Stimulated activated naive CD4-positive, alpha-beta T cell (primary cell): Measurements from ENCODE around the gene TNFAIP3.
A peak's percentile ranks its signal among the peaks of the same experiment; 100 is the strongest.

Source experiments
- DNase-seq, 6 experiments: peaks; one replicate each; lab custom pipeline; 2025; lab: John Stamatoyannopoulos, UW

Gene TNFAIP3

DNA sequence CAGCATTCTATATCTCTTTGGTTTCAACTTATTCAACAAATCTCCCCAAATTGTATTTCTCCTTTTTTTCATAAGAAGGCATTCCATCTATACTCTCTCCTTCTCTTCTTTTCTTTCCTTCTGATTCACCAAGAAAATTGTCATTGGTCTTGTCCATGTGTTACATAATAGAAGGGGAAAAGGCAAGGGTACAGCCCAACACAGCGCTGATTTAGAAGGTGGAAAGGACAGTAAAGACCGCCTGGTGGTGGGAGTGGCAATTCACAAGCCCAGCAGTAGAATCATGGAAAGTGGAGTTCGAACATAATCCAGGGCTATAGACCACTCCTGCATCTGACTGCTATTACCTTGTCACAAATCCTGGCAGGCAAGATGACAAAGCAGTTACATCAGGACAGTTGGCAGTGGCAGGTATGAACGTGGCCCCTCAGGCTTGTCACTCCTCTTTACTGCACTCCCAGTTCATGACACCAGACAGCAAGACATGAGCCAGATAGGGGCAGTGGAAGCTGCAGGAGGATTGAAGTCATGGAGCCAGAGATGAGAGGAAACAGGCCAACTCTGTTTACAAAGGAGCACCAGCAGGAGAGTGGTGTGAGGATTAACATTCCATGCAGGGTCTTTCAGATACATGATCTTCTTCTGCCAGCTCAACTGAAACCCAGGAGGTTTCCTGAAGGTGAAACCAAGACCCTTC is 2.1 kb upstream of the TNFAIP3 start:
- DNase-seq, result no peak

- DNase-seq, result peak in 2 of 6 experiments; percentile 28 to 31
Measured at GRCh38 chr6:137866200-137866913, 702 bp upstream of the TNFAIP3 start.

- DNase-seq, result peak; percentile 43 to 80 (median 56)
Measured at GRCh38 chr6:137867685-137868509, 838 bp downstream of the TNFAIP3 start.

DNA sequence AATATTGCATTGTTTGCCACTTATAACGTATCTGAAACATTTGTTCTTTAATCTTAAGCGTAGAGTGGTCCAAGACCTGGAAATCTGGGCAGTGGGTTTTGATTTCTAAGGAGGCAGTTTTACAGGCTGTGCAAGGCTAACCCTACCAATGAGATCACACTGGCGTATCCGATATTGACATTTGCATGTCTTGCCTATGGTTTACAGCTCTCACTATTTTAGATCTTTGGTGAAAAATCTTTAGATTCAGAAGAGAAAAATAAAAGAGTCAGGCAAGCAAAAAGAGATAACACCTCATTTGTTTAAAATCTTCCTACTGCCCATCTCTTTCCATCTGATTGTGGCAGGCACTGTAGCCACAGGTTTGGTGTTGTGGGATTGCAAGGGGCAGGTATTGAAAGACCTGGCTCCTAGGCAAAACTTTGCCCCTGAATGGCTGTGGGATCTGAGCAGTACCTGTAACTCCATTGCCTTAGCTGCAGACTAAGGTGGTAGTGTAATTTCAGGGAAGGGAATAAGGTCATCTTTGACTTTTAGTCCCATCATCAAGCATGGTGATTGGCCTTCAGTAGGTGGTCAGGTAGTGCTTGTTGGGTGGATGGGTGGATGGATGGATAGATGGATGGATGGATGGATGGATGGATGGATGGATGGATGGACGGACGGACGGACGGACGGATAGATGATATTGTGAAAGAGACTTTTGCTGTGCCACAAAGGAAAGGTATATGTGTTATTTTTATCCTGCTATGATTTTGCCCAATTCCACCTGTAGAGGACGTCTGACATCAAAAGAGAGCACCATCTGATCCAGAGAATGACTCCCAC is 1.9 kb downstream of the TNFAIP3 start:
- DNase-seq, result peak in 2 of 6 experiments; percentile 54 to 59

DNA sequence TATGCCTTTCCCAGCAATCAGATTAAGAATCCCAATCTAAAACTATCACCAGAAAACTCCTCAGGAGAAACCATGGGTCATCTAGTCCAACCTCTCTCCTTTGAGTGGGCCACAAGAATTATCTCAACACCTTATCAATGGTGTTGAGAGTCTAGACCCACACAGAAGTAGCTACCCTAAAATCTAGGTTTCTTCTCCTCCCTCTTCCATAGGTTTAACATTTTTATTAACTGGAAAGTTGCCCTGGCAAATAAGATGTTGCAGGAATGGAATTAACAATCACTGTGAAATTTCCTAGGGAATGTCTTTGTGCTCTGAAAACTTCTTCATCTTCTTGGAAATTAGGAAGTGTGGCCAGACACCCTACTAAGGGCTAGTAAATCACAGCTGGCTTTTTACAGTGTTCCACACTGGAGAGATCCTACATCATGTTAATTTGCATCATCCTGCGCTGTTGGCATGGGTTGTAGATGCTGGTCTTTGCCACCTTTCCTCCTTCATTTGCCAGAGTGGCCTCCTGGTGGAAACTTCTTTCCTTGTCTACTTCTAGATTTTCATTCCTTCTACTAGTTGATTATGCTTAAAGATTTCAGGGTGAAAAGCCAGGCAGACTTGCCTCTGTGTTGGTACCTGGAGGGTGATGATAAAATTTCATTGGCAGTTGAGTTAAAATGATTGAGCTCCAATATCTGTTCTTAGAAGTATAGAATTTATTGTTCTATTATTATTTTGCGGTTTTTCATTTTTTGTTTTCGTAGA is 2.7 kb downstream of the TNFAIP3 start:
- DNase-seq, result peak in 3 of 6 experiments; percentile 11 to 50 (median 44)

DNA sequence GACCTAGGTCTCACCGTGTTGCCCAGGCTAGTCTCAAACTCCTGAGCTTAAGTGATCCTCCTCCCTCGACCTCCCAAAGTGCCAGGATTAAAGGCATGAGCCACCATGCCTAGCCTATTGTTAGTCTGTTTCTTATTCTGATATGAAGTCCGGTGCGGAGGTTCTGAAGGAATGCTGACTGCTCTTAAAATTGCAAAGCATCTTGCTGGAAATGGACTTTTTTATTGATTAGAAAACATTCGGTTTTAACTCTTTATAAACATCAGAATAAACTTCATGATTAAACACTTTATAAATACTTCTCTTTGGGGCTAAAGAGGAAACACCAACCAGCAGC is 3.2 kb downstream of the TNFAIP3 start:
- peak in 2 of 6 experiments; percentile 40 to 44 for DNase-seq

GRCh38 chr6:137870744-137871247 is 3.7 kb downstream of the TNFAIP3 start:
- DNase-seq, result peak; percentile 17 to 65 (median 42)

DNA sequence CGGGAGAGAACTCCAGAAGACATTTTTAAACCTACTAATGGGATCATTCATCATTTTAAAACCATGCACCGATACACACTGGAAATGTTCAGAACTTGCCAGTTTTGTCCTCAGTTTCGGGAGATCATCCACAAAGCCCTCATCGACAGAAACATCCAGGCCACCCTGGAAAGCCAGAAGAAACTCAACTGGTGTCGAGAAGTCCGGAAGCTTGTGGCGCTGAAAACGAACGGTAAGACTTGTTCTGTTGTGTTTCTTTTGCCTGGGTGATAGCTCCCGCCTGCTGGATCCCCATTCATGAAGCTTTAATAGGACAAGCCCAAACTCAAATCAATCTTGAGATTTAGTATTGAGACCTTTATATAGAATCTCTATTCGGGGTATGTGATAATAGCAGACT is 4.2 kb downstream of the TNFAIP3 start:
- peak in 2 of 6 experiments; percentile 7 to 34 for DNase-seq

GRCh38 chr6:137871831-137872454 is 4.9 kb downstream of the TNFAIP3 start:
- peak in 2 of 6 experiments; percentile 8 to 23 for DNase-seq

DNA sequence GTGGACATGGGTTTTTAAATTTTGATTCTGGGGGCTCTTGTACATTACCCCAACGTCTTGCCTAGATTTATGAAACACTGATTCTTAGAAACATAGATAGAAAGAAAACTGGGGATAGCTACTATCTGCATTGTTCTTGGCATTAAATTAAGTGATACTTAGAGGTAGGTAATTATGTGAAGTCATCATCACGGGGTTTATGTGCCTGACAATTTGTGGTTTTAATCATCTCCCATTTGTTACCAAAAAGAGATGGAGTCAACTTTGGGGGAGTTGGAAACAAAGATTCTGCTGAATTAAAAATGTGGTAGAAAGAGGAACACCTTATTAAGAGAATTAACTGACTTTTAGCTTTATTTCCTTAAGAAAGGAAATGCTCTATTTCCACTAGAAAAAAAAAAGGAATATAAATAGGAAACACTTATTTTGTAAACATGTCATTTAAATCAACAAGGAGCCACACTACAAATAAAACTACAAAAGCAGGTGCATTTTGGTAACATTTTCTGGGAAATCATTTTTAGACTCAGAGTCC is 5.6 kb downstream of the TNFAIP3 start:
- DNase-seq, result no peak

DNA sequence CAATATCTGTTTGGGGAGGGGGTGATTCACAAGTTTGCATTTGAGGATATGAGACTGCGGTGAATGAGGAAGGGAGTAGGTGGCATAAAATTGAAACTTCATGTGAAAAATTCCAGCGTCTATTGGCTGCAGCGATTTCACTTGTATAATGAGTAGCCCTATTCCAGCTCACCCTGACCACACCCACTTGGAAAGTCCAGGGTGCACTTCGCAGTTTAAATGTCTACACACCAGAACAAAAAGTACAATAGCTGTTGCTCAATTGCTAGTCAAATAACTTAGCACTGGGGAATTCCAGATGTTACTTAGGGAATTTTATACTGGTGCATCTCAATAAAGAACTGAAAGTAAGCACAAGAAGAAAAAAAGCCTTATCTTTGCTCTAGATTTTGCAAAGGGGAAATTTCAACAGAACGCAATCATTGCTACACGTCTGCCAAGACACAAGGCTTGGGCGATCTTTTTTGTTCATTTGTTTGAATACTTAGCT is 6.3 kb downstream of the TNFAIP3 start:
- DNase-seq, result peak in 4 of 6 experiments; percentile 24 to 59 (median 46)

GRCh38 chr6:137874204-137875057 is 7.4 kb downstream of the TNFAIP3 start:
- DNase-seq, result peak in 1 of 6 experiments; percentile 18

GRCh38 chr6:137875058-137875520 is 8.0 kb downstream of the TNFAIP3 start:
- peak in 2 of 6 experiments; percentile 12 to 24 for DNase-seq

DNA sequence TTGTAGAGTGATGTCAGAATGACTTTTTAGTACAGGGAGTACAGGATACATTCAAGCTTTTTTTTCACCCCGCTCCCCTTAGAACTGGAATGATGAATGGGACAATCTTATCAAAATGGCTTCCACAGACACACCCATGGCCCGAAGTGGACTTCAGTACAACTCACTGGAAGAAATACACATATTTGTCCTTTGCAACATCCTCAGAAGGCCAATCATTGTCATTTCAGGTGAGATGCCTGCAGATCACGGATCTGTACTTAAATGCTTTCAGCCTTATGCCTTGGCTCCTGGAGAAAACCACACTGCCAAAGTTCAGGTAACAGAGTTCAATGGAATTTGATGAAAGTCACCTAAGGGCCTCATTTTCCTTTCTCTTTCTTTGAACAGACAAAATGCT is 8.5 kb downstream of the TNFAIP3 start:
- peak in 1 of 6 experiments; percentile 17 for DNase-seq

DNA sequence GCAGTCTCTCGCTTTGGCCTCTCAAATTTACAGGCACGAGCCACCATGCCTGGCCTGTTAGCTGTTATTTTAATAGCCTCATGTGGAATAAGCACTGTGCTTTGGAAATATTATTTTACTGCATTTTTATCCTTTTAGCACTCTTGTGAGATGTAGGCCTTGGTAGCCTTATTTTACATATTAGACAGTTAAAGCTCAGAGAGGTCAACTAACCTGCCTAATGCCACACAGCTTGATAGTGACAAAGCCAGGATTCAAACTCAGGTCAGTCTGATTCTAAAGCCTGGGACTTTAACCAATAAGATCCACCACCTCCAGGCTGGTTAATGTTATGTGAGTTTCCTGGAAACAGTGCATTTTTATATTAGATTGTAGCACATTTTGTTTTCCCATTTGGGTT is 9.5 kb downstream of the TNFAIP3 start:
- DNase-seq, result peak in 1 of 6 experiments; percentile 10

GRCh38 chr6:137877113-137877512 is 10.1 kb downstream of the TNFAIP3 start:
- DNase-seq, result no peak

DNA sequence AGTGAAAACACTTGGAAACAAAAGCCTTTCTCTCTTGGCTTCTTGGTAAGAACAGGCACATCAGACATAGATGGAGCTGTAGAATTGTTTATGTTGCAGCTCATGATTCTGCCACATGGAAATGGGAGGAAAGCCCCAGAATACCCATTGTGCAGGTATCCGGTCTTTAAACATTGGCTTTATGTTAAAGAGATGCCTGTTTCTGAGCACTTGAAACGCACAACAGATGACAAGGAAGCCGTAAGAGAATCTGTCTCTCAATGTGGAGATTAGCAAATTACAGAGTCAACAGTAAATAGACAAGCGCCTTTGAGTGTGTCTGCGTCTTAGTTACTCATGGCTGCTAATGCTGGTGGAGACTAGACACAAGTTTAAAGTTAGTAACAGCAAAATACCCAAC is 10.5 kb downstream of the TNFAIP3 start:
- DNase-seq, result peak in 1 of 6 experiments; percentile 15

DNA sequence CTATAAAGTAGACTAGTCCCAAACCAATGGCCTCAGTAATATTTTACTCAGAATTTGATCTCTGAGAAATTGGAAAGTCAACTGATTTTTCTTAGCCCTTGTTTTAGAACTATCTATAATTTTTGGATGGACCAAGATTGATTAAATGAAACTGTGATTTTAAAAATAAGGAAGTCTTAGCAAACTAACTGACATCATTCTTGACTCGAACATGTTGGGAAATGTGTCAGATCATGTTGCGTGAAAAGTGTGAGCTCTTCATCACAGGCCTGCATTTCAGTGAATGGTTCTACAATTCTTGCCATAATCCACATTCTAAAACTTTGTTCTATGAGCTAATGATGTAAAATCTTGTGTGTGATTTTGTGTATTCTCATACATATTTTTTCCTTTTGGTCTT is 11.0 kb downstream of the TNFAIP3 start:
- no peak for DNase-seq
